Left lobe of liver (tissue), 1 donor: ENCODE data around the gene ARL14EPL. TPM values are rescaled to one million over a fixed set of nuclear protein-coding genes. Genes with fewer than 3 reads are reported as not detected.

Experiments used
- total RNA-seq: library from RNA; stranded (reverse); gene quantifications from one replicate; pipeline ENCODE4 v1.2.1, GENCODE V29; 2021
- donor health status: DM: no; HTN: yes; CAD: no.

Gene ARL14EPL
- total RNA-seq, 1 donor from 2014 or later = not detected

Other genes starting within 250 kb of the ARL14EPL start
- 130 TPM for gene CDO1, start 215.8 kb upstream of the ARL14EPL start, total RNA-seq
- 17.0 TPM for gene ATG12, start 190.9 kb upstream of the ARL14EPL start, total RNA-seq
- 36.6 TPM for gene AP3S1, start 190.5 kb upstream of the ARL14EPL start, total RNA-seq
- gene LVRN, start 70.0 kb upstream of the ARL14EPL start, total RNA-seq = 0.13 TPM
- 10.9 TPM for gene COMMD10, start 52.6 kb downstream of the ARL14EPL start, total RNA-seq